AG09319 (cell line): ENCODE results near the gene PAM.

Source experiments
- DNase-seq: peaks from one replicate; pipeline ENCODE4 v3.0.0-alpha.2; 2010; ENCODE audit warnings: low read depth; ENCODE audit errors: extremely low read depth
- CTCF ChIP-seq: IDR thresholded peaks from 2 replicates; pipeline ENCODE4 v1.5.1; 2011; ENCODE audit warnings: low read depth, mild to moderate bottlenecking, inconsistent platforms, low read length, moderate library complexity

PAM gene

GRCh38 chr5:102886586-102886985 is 131.5 kb downstream of the PAM start:
- DNase-seq = no peak
- TF ChIP-seq CTCF = no peak

GRCh38 chr5:102888483-102888882 is 133.4 kb downstream of the PAM start:
- TF ChIP-seq CTCF = no peak

GRCh38 chr5:102889033-102889432 is 133.9 kb downstream of the PAM start:
- no peak for TF ChIP-seq CTCF
- no peak for DNase-seq

More at GRCh38 chr5:102888483-102888882, 133.4 kb downstream of the PAM start:
- DNase-seq = no peak

GRCh38 chr5:102890133-102890532 is 135.0 kb downstream of the PAM start:
- DNase-seq = no peak
- no peak for TF ChIP-seq CTCF

- DNase-seq = no peak
- no peak for TF ChIP-seq CTCF
These were observed 136.1 kb downstream of the PAM start for GRCh38 chr5:102891175-102891574.

- DNase-seq = no peak
- no peak for TF ChIP-seq CTCF
These were observed 138.8 kb downstream of the PAM start for GRCh38 chr5:102893942-102894341.

GRCh38 chr5:102895234-102895633 is 140.1 kb downstream of the PAM start:
- no peak for DNase-seq
- TF ChIP-seq CTCF = no peak
